Thyroid gland (tissue), 4 donors: Measurements from ENCODE around the gene EML5.

Experiments used
- POLR2A ChIP-seq, 2 donors: fragments of 450-650 bp; IDR thresholded peaks; one replicate each; pipeline ENCODE4 v1.6.1; 2017; ENCODE audit warnings: antibody characterized with exemption in 2 of 2, mild to moderate bottlenecking in 2 of 2, moderate library complexity in 1 of 2
- TF ChIP-seq, protein P1 (sequence below), 6 experiments: fragments of 200-600 bp in 3 of 6; fragments of 450-650 bp in 3 of 6; sonication (generic) in 3 of 6; IDR thresholded peaks; one replicate each; pipeline ENCODE4 v1.5.1; 2016 to 2019; ENCODE audit warnings: antibody characterized with exemption in 6 of 6, mild to moderate bottlenecking in 2 of 6, inconsistent platforms in 1 of 6, moderate library complexity in 1 of 6

DNA sequence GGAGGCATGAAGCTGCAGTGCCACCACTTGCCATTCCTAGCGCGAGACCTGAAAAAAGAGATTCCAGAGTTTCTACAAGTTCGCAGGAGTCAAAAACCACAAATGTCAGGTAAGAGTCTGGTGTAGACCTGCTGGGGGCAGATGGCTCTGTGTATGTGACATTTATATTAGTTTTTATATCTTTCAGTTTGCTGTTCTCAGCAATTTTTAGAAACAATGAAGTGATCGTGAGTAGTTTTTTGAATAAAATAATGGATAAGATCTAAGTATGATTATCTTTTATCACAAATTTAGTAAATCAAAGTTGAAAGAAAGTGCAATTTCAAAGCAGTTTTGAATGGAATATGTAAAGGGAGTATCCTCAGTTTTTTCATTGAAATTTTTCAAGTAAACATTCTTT lies 220.6 kb downstream of the EML5 start:
- TF ChIP-seq, protein P1, sequence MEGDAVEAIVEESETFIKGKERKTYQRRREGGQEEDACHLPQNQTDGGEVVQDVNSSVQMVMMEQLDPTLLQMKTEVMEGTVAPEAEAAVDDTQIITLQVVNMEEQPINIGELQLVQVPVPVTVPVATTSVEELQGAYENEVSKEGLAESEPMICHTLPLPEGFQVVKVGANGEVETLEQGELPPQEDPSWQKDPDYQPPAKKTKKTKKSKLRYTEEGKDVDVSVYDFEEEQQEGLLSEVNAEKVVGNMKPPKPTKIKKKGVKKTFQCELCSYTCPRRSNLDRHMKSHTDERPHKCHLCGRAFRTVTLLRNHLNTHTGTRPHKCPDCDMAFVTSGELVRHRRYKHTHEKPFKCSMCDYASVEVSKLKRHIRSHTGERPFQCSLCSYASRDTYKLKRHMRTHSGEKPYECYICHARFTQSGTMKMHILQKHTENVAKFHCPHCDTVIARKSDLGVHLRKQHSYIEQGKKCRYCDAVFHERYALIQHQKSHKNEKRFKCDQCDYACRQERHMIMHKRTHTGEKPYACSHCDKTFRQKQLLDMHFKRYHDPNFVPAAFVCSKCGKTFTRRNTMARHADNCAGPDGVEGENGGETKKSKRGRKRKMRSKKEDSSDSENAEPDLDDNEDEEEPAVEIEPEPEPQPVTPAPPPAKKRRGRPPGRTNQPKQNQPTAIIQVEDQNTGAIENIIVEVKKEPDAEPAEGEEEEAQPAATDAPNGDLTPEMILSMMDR (IDR thresholded peaks at IDR 0.05) = no peak
- no peak for TF ChIP-seq POLR2A (IDR thresholded peaks at IDR 0.05)
